Epithelial cell of prostate (primary cell): Measurements from ENCODE around the gene MYO16.
"Not testable (repeated sequence)": the region's sequence is repeated elsewhere in the genome, so short reads cannot be mapped to it uniquely, and the experiment has no call there.

Source experiments
- DNase-seq: peaks from one replicate; pipeline ENCODE4 v3.0.0-alpha.2; 2011; ENCODE audit warnings: low read depth, low spot score
- H3K27ac ChIP-seq: fragments of 450-650 bp; 2 replicates; pipeline ENCODE4 v1.5.1; 2017; ENCODE audit warnings: mild to moderate bottlenecking

Gene MYO16

DNA sequence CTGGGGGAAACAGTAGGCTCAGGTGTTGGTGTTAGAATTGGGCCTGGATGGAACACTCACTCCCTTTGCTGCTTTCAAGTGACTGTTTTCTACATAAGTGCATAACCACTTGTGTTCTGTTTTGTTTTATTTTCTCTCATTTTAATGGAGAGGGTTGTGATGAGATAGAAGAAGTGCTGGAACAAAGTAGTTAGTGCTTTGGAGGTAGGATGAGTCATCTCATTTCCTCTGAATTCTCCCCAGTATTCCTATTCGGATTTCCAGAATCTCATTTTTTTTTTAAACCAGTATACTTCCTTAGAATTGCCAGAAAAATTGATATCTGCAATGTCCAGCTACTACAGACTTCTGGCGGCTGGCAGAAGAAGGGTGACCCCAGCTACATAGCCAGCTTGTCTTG lies 575.9 kb downstream of the MYO16 start:
- no peak overlapping the region for H3K27ac ChIP-seq
- no peak for DNase-seq

DNA sequence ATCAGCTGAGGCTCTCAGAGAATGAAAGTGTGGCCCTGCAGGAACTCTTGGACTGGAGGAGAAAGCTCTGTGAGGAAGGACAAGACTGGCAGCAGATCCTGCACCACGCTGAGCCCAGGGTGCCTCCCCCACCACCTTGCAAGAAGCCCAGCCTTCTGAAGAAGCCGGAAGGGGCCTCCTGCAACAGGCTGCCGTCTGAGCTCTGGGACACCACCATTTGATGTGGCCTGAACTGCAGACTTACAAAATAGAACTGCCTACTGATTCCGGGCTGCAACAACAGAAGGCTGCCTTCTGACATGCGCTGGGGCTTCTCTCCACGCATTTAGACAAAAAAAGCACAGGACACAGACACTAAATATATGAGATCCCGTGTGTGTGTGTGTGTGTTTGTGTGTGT lies 577.2 kb downstream of the MYO16 start:
- H3K27ac ChIP-seq = no peak overlapping the region
- DNase-seq = no peak

DNA sequence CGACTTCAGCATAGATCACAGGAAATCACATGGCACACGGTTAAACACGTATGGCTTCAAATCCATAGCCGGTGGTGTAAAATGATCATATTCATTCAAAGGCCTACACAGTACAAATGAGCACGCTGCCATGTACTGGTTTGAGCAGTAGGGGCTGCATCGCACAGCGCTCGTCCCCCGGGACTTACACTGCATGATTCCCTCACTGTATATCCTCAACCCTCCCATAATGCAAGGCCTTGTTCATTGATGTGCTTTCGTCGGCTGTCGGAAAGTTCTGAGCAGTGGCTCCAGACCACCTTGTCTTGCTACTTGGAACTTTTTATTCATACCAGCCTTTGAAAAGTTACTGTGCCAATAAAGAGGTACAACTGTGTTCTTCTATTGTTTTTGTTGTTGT lies 578.2 kb downstream of the MYO16 start:
- no peak for DNase-seq
- H3K27ac ChIP-seq = no peak overlapping the region

DNA sequence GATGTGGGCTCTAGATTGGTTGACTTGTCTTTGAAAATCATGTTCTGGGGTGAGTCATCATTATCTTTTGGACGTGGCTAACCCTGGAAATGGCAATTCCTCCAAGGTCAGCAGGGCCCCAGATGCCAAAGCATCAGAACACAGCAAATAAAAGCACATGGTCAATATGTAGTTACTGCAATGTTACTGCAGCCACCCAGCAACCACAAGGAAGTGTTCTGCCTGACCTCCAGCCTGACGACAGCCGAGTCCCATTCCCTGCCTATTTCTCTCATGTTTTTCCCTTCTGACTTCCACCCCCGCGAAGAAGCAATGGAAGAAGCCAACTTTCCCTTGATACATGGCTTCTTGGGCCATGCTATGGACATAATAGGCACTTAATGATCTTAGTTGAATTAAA lies 579.1 kb downstream of the MYO16 start:
- DNase-seq = no peak
- H3K27ac ChIP-seq = no peak overlapping the region

DNA sequence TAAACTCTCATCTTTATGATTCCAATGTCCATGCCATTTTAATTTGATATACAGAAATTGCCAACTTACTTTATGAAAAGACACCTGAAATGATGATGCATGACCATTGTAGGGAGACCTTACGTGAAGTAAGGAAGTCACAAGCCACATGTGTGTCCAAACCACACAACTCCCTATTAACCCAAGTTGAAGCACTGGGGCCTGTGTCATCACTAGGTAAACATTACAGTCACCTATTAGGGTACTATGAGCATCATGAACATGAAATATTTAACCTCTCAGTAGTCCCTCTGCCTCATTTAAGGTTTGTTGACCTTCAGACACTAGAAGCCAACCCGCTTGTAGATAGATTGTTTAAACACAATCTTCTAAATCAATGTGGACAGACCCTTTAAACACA lies 580.1 kb downstream of the MYO16 start:
- no peak overlapping the region for H3K27ac ChIP-seq
- no peak for DNase-seq

DNA sequence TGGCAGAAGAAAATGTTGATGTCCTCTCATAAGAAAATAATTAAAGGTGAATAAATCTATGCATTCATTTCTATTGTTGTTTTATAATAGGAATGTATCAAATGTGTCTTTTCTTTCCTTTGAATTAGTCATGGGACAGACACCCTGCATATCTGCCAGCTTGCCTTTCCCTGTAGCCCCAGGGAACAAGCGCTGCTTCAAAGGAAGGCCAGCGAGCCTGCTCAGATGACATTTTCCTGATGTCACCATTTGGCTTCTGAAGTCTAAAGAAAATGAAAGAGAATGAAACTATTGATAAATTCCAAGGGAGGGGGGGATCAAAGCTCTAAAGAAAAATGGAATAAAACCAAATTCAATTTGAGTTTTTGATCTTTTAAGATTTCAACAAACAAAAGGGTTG lies 582.2 kb downstream of the MYO16 start:
- no peak for DNase-seq
- H3K27ac ChIP-seq = no peak overlapping the region

DNA sequence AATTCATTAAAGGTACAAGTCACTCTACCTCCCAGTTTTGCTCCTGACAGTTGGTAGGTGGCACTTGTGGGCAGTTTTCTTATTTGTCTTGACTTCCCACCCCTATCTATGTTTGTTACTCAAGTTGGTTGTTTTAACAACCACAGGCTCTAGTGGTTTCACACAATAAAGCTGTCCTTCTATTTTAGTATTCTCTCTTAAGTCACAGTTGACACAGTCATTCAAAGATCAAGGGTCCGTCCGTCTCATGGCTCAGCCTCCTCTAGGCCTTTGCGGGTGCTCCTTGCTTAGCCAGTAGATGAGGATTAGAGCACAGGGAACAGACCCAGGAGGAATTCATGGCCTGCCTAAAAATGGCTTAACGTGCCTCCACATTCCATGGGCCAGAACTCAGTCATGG lies 583.2 kb downstream of the MYO16 start:
- DNase-seq = no peak
- no peak overlapping the region for H3K27ac ChIP-seq

DNA sequence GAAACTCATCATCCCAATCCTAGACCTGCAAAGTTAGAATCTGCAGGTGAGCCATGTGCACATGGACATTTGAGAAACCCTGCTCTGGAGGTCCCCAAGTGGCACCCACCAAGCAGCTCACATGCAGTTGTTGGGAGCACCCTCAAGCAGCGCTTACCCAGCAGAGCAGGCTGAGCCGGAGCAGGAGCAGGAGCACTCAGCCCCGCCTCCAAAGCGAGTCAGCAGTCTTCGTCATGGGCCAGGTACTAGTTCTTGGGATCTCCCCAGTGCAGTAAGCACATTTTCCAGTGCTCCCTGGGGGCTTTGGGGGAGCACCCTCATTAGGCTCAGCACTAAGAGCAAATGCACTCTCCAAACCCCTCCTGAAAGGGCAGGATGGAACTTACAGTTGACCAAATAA lies 584.3 kb downstream of the MYO16 start:
- H3K27ac ChIP-seq = no peak overlapping the region
- DNase-seq = no peak

DNA sequence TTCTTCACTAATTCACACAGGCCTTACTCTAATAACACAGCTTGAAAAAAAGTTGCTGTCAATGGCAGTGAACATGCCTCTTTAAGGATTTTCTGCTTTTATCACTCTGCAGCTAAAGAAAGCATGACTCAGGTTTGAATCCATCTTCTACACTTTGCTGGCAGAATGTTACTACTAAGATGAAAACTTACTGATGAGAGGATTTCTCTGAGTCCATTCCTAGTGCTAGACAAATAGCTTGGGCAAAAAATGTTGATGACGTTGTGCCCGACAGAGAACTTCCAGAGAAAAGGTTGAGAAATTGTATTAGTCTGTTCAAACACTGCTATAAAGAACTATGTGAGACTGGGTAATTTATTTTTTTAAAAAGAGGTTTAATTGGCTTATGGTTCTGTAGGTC lies 585.0 kb downstream of the MYO16 start:
- no peak overlapping the region for H3K27ac ChIP-seq
- no peak for DNase-seq

DNA sequence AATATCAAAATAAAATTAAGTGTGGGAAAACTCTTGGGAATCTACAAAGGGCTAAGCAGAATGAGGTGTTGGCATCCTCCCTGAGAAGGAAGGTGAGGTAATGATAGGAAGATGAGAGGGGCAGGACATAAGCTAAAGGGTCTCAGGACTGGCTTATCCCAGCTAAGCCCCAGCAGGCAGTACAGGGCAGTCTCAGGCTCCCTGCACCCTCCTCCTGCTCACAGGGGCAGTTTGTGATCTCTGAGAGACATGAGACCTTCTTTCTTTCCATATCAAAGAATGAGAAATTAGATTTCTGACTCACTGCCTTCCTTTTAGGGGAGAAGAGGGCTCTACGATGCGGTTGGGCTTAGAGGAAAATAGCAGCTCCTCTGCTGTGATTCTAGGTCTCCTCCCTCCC lies 586.0 kb downstream of the MYO16 start:
- H3K27ac ChIP-seq = no peak overlapping the region
- DNase-seq = no peak

DNA sequence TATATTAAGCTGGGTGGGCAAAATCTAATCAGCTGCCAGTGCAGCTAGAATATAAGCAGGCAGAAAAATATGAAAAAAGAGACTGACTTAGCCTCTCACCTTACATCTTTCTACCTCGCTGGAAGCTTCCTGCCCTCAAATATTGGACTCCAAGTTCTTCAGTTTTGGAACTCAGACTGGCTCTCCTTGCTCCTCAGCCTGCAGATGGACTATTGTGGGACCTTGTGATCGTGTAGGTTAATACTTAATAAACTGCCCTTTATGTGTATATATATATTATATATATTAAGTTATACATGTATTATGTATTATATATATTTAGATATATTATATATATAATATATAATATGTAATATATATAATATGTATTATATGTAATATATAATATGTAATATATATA lies 588.1 kb downstream of the MYO16 start:
- H3K27ac ChIP-seq, DNase-seq: not testable (repeated sequence)

DNA sequence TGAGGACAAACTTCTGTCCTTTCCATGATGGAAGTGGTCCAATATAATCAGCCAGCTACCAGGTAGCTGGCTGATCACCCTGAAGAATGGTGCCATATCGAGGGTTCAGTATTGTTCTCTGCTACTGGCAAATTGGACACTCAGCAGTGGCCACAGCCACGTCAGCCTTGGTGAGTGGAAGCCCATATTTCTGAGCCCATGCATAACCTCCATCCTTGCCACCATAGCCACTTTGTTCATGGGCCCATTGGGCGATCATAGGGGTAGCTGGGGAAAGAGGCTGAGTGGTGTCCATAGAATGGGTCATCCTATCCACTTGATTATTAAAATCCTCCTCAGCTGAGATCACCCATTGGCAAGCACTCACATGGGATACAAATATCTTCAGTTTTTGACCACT lies 591.2 kb downstream of the MYO16 start:
- no peak overlapping the region for H3K27ac ChIP-seq

DNA sequence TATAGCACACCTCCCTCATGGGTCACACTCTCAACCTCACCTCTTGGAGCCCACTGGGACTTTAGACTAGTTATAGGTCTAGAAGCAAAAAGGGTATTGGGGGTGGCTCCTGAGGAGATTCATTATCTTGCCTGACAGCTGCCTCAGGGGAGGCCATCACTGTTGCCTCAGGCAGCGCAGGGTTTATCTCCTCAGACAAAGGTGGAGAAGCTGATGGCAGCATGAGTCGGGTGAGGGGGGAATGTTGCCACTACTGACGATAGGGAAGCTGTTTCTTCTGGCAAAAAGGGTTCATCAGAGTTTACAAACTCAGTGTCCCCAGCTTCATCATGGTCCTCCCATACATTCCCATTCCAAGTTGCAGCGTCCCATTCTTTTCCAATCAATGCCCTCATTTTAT lies 594.6 kb downstream of the MYO16 start:
- no peak overlapping the region for H3K27ac ChIP-seq
- no peak for DNase-seq

More for the DNA sequence above, 591.2 kb downstream of the MYO16 start:
- no peak for DNase-seq

DNA sequence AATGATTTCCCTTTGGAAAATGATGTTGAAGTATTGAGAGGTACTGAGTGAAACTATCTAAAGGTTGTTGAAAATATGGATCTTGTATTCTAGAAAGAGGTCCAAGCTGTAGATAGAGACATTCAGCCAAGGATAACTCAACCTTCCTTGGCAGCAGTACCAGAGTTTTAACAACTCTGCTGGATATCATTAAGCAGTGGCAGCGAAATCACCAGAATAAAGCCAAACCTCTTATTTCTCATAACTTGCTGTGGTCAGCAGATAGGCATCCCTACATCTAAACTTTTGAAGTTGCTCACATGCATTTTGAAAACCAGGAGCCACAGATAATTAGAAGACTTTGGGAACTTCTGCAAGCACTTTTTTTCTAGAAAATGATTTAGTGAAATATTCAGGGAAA lies 597.2 kb downstream of the MYO16 start:
- H3K27ac ChIP-seq = no peak overlapping the region
- DNase-seq = no peak

DNA sequence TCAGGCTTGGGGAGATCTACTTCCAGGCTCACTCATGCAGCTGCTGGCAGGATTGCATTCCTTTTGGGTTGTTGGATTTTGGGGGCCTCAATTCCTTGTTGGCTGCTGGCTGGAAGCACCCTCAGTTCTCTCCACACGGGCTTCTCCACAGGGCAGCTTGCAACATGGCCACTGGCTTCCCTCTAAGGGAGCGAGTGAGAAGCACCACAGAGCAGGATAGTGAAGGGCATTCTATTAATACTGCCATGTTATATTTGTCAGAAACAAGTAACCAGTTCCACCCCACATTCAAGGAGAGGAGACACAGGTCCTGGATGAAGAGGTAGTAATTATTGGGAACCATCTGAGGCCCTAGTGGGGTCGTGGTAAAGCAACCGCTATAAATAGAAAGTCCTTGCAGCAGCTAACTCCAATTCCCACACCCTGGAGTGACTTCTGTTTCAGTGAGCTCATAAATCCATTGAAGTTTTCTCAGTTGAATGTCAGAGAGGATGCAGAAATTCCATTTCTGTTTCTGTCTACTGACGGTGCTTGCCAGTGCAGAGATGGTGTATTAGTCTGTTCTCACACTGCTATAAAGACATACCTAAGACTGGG lies 598.0 kb downstream of the MYO16 start:
- DNase-seq = no peak
- H3K27ac ChIP-seq = no peak overlapping the region

DNA sequence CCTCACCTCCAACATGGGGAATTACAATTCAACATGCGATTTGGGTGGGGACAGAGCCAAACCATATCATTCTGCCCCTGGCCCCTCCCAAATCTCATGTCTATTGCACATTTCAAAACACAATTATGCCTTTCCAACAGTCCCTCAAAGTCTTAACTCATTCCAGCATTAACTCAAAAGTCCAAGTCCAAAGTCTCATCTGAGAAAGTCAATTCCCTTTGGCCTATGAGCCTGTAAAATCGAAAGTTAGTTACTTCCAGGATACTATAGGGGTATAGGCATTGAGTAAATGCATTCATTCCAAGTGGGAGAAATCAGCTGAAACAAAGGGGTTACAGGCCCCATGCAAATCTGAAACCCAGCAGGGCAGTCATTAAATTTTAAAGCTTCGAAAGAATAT lies 598.8 kb downstream of the MYO16 start:
- no peak for DNase-seq

DNA sequence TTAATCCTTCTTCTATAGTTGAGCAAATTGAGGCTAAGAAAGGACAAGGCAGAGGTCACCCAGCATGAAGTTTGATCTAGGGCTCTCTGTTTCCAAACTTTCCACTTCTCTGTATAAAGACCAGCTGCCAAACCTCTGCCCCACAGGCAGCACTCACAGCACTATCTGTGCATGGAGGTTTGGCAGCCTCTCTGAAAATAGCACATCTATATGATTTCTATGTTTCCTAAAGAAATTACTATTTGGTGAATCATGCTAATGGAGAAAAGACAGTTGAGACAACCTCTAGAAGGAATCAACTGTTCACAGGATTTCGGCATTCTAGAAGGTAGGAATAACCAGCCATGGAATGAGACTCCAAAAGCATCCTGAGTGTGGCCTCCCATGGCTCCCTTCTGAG lies 602.5 kb downstream of the MYO16 start:
- no peak for DNase-seq

More for the DNA sequence above, 598.8 kb downstream of the MYO16 start:
- no peak overlapping the region for H3K27ac ChIP-seq

DNA sequence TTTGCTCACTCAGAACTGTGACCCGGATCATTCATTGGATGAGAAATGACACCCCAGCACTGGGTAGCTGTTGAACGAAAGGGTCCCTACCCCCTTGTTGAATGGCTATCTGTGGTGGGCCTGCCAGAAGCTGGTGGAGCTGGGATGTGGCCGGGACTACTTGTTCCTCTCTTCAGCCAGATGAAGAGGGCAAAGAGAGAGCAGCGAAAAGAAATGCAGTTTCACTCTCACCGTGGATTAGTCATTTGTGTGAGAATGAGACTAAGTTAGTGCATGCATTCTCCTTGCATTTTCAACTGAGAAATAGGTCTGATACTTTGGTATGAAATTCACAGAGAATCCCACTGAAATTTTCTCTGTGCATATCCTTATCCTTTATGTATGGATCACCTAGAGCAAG lies 603.9 kb downstream of the MYO16 start:
- DNase-seq = no peak
- no peak overlapping the region for H3K27ac ChIP-seq

More for the DNA sequence above, 602.5 kb downstream of the MYO16 start:
- H3K27ac ChIP-seq = no peak overlapping the region

DNA sequence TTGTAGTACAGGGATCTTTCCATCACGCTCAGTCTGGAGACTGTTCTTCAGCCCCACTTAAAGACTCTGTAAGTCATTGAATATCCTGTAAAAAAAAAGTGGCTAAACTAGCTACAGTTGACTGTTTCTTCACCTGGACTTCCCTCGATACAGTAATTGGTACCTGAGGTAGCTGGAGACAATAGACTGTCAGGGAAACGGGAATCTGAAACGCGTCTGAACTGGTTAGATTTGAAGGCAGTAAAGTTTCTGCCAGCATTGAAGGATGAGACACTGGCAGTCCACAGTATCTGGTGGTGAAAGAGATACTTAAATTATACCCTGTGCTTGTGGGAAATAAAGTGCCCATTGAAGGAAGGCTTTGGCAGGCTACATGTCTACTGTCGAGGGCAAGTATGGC lies 606.5 kb downstream of the MYO16 start:
- peak overlapping the region; percentile 70 for H3K27ac ChIP-seq

DNA sequence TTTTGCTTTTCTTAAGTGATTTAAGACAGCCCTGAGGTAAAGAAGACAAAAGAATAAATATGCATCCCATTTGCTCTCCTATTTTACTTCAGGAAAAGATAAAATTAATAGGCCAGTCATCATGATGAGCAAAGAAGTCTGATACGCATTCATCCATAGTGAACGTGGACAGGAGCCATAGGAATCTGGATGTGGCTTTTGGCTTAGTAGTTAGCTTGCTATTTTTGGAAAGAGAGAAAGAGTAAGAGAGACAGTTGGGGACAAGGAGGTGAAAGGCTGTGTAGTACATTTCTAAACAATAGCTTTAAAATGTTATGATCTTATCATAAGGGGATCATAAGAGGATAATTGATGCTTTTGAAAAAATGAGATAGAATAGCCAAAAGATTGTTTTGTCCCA lies 611.7 kb downstream of the MYO16 start:
- no peak overlapping the region for H3K27ac ChIP-seq
- no peak for DNase-seq

More for the DNA sequence above, 606.5 kb downstream of the MYO16 start:
- peak; percentile 92 for DNase-seq

DNA sequence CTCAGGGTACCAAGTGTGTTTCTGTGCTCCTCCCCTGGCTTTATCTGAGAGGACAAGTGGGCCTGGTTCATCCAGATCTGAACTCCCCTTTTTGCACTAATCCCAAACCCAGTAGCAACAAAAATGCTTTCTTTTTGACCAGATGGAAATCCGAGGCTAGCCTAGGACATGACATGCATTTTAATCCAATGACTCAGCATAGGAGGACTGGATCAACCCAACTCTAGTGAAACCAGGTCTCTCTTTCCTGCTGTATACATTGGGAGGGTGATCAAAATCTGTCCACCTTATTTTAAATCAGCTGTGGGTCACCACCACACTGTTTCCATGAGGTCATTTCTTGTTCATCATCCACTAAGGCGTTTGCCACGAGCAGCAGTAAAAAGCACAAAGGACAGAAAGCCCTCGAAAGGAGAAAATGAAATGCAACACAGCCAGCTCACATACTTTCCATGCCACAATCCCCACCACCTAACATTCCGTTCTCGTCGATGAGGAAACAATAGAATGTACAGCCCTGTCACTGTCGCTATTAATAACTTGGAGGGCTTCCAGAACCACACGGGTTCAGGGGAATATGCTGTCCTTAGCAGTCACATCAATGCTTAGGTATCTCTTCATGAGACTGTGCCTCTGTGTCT lies 614.0 kb downstream of the MYO16 start:
- peak overlapping the region; percentile 83 for H3K27ac ChIP-seq
- no peak for DNase-seq

DNA sequence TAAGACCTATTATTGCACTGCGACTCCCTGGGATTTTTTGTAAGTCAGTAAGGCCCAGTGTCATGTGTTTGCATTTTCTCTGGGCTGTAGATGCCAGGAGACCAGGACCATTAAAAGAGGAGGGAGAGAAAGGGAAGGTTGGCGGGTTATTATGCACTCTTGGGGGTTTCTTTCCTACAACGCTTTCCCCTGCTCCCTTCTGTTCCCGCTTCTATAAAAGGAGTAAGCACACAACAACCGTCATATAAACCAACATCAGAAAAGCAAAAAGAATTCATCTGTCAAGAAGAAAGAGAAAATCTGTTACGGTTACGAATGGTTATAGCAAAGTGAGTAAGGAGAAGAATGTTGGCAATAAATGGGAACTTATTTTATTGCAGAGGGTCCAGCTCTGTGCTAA lies 615.2 kb downstream of the MYO16 start:
- no peak for DNase-seq
- H3K27ac ChIP-seq = peak overlapping the region; percentile 83
